Kidney epithelial cell (primary cell): ENCODE results near the gene MEX3A. TPM values are rescaled to one million over a fixed set of nuclear protein-coding genes. Genes with fewer than 3 reads are reported as not detected.

Source experiments
- DNase-seq: peaks from one replicate; pipeline ENCODE4 v3.0.0-alpha.2; 2010; ENCODE audit warnings: low read depth
- H3K27me3 ChIP-seq: 2 replicates; pipeline ENCODE4 v1.6.0; 2011; ENCODE audit warnings: low read length; ENCODE audit not compliant: control insufficient read depth, insufficient read depth
- H3K36me3 ChIP-seq: 2 replicates; pipeline ENCODE4 v1.5.1; 2011; ENCODE audit warnings: low read length; ENCODE audit not compliant: control insufficient read depth, insufficient read depth
- H3K4me3 ChIP-seq: 2 replicates; pipeline ENCODE4 v1.5.1; 2011; ENCODE audit warnings: low read depth, mild to moderate bottlenecking, control low read depth, low read length
- CTCF ChIP-seq: IDR thresholded peaks from 2 replicates; pipeline ENCODE4 v1.5.1; 2011; ENCODE audit warnings: mild to moderate bottlenecking, moderate library complexity, low read length, control low read depth, inconsistent platforms; ENCODE audit not compliant: insufficient read depth, poor library complexity, severe bottlenecking
- total RNA-seq: library from RNA; depleted of rRNA; stranded (reverse); fragments of >200 nt; gene quantifications from 2 replicates; pipeline ENCODE4 v1.2.3, GENCODE V29; 2015

The MEX3A gene
- total RNA-seq, 1 donor from 2014 or later = 34.5 TPM

- TF ChIP-seq CTCF = no peak
- peak; percentile 88 for DNase-seq
Measured at GRCh38 chr1:156114101-156114918, 32.0 kb upstream of the MEX3A start, which contains the start of gene LMNA. TSS of gene LMNA (plus strand) at chr1:156114711. CDS start at chr1:156114919, 208 bp downstream.

GRCh38 chr1:156113282-156113950 is 31.2 kb upstream of the MEX3A start:
- DNase-seq = no peak
- TF ChIP-seq CTCF = no peak
- Histone ChIP-seq H3K36me3 (no peaks in the 10 kb centered on the region), H3K4me3 (no peak overlapping the region), H3K27me3 (no peaks in the 10 kb centered on the region)

More at GRCh38 chr1:156114101-156114918, 32.0 kb upstream of the MEX3A start, which contains the start of gene LMNA:
- Histone ChIP-seq H3K27me3 (no peaks in the 10 kb centered on the region), H3K36me3 (no peaks in the 10 kb centered on the region), H3K4me3 (peak within 1 kb of the TSS; percentile 67)

- Histone ChIP-seq H3K4me3 (no peak overlapping the region), H3K27me3 (no peaks in the 10 kb centered on the region)
- DNase-seq = no peak
Measured at GRCh38 chr1:156112276-156113137, 30.2 kb upstream of the MEX3A start.

GRCh38 chr1:156111355-156111962 is 29.2 kb upstream of the MEX3A start:
- Histone ChIP-seq H3K27me3 (no peaks in the 10 kb centered on the region), H3K4me3 (no peak overlapping the region), H3K36me3 (no peaks in the 10 kb centered on the region)
- DNase-seq = no peak
- TF ChIP-seq CTCF = no peak

More at GRCh38 chr1:156112276-156113137, 30.2 kb upstream of the MEX3A start:
- H3K36me3 ChIP-seq = no peaks in the 10 kb centered on the region
- no peak for TF ChIP-seq CTCF

- H3K27me3 ChIP-seq = no peaks in the 10 kb centered on the region
- no peaks in the 10 kb centered on the region for H3K36me3 ChIP-seq
- DNase-seq = no peak
- no peak overlapping the region for H3K4me3 ChIP-seq
- no peak for TF ChIP-seq CTCF
Measured at GRCh38 chr1:156110252-156110651, 28.0 kb upstream of the MEX3A start.
